ENCODE measurements around the gene CHAF1B.
A peak's percentile ranks its signal among the peaks of the same experiment; 100 is the strongest.

CHAF1B gene

DNA sequence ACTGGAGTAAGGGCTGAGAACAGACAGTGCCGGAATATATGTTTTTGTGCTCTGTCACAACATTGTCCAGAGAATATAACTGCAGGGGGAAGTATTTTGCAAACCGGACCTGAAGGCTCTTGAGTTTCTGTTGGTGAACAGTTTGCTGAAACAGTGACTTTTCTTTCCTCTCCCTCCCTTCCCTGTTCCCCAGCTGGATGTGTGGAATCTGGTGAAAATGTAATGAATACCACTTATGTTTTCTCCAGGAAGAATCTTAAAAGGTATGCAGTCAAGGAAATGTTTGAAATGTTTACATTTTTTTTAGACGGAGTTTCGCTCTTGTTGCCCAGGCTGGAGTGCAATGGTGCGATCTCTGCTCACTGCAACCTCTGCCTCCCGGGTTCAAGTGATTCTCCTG, 23.4 kb downstream of the CHAF1B start:
- H3K36me3 ChIP-seq: peaks cover 23% of the 10 kb centered on the region
- H3K27me3 ChIP-seq: no peaks in the 10 kb centered on the region
- no peaks in the 10 kb centered on the region for H3K4me1 ChIP-seq
- H3K4me3 ChIP-seq (ENCODE audit: low read depth, low read length): no peak overlapping the region
- TF ChIP-seq, protein P1, sequence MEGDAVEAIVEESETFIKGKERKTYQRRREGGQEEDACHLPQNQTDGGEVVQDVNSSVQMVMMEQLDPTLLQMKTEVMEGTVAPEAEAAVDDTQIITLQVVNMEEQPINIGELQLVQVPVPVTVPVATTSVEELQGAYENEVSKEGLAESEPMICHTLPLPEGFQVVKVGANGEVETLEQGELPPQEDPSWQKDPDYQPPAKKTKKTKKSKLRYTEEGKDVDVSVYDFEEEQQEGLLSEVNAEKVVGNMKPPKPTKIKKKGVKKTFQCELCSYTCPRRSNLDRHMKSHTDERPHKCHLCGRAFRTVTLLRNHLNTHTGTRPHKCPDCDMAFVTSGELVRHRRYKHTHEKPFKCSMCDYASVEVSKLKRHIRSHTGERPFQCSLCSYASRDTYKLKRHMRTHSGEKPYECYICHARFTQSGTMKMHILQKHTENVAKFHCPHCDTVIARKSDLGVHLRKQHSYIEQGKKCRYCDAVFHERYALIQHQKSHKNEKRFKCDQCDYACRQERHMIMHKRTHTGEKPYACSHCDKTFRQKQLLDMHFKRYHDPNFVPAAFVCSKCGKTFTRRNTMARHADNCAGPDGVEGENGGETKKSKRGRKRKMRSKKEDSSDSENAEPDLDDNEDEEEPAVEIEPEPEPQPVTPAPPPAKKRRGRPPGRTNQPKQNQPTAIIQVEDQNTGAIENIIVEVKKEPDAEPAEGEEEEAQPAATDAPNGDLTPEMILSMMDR (IDR thresholded peaks at IDR 0.05; ENCODE audit: low read depth, low read length): no peak
- DNase-seq: no peak
- no peaks in the 10 kb centered on the region for H3K9me3 ChIP-seq

DNA sequence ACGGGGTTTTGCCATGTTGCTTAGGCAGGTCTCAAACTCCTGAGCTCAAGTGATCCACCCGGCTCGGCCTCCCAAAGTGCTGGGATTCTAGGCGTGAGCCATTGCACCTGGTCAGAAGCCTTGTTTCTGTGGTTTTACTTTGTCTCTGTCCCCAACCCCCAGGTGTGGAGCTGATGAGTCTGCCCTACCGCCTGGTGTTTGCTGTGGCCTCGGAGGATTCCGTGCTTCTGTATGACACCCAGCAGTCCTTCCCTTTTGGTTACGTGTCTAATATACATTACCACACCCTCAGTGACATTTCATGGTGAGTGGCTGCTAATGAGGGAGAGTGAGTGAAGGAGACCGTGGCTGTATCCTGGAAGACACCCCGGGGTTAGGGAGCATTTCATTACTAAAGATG, 26.1 kb downstream of the CHAF1B start:
- Histone ChIP-seq H3K4me1 (no peaks in the 10 kb centered on the region), H3K9me3 (no peaks in the 10 kb centered on the region), H3K4me3 (ENCODE audit: low read depth, low read length) (no peak overlapping the region), H3K27me3 (no peaks in the 10 kb centered on the region), H3K36me3 (peaks cover 24% of the 10 kb centered on the region)
- TF ChIP-seq, protein P1 (IDR thresholded peaks at IDR 0.05; ENCODE audit: low read depth, low read length): no peak
- DNase-seq: no peak

DNA sequence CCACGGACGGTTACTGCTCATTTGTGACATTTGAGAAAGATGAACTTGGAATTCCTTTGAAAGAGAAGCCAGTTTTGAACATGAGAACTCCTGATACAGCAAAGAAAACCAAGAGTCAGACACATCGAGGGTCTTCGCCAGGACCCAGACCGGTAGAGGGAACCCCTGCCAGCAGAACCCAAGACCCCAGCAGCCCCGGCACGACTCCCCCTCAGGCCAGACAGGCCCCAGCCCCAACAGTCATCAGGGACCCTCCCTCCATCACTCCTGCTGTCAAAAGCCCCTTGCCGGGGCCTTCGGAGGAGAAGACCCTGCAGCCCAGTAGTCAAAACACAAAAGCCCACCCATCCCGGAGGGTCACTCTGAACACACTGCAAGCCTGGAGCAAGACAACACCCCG, 27.7 kb downstream of the CHAF1B start:
- Histone ChIP-seq H3K4me3 (ENCODE audit: low read depth, low read length) (no peak overlapping the region), H3K36me3 (peaks cover 26% of the 10 kb centered on the region), H3K9me3 (no peaks in the 10 kb centered on the region), H3K4me1 (no peaks in the 10 kb centered on the region), H3K27me3 (no peaks in the 10 kb centered on the region)
- TF ChIP-seq, protein P1 (IDR thresholded peaks at IDR 0.05; ENCODE audit: low read depth, low read length): no peak
- DNase-seq: no peak

DNA sequence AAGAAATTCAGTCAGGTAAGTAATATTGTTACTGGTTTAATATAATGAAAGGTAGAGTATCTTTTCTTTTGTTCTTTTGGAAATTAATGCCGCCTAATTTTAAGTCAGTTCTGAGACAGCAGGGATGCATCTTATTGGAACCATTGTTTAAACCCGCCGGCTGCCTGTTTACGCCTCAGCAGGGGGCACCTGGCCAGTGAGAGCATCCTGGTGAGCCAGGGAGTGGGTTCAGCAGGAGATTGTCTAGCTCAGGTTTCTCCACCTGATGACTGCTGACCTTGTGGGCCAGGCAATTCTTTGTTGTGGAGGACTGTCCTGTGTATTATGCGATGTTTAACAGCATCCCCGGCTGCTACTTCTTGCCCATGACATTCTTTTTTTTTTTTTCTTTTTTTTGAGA, 30.2 kb downstream of the CHAF1B start:
- no peak for DNase-seq
- TF ChIP-seq, protein P1 (IDR thresholded peaks at IDR 0.05; ENCODE audit: low read depth, low read length): no peak
- Histone ChIP-seq H3K27me3 (no peaks in the 10 kb centered on the region), H3K9me3 (no peaks in the 10 kb centered on the region), H3K4me3 (ENCODE audit: low read depth, low read length) (no peak overlapping the region), H3K36me3 (peaks cover 16% of the 10 kb centered on the region), H3K4me1 (no peaks in the 10 kb centered on the region)

DNA sequence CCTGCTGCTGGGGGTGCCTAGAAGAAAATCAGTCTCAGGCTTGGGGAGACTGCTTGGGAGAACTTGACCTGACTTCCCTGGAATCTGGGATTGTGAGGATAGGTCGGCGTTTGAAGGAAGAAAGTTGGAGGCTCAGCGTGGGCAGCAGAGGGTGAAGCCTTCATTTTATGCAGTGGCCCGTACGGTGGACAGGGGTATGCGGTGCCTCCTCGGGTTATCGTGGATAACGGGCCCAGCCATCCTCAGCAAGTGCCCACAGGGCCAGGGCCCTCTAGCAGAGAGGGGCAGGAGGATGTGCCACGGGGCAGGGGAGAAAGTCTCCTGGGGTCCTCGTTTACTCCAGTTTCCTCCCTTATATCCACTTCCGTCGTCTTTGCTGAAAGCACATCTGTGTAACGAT, 34.0 kb downstream of the CHAF1B start:
- Histone ChIP-seq H3K36me3 (peaks cover 6% of the 10 kb centered on the region; the same call in 1 of the 2 replicates), H3K4me3 (ENCODE audit: low read depth, low read length) (no peak overlapping the region), H3K4me1 (no peaks in the 10 kb centered on the region; the same call in 1 of the 2 replicates), H3K27me3 (no peaks in the 10 kb centered on the region), H3K9me3 (no peaks in the 10 kb centered on the region)
- TF ChIP-seq, protein P1 (IDR thresholded peaks at IDR 0.05; ENCODE audit: low read depth, low read length): no peak
- DNase-seq: no peak

DNA sequence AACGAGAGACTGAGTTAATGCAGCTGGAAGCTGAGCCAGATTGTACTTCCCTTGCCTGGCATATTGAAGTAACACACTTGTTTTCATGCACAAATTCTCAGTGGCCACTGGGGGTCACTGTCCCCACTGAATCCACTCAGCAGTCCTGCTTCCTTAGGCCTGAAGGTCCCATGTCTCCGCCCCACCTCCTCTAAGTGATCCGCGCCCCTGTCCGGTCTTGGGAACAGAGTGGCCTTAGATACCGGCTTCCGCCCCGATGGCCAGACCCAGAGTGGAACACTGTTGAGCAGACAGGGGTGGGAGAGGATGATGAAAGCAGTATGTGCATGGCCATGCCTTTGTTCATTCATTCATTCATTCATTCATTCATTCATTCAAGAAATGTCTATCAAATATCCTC, 34.8 kb downstream of the CHAF1B start:
- H3K4me3 ChIP-seq (ENCODE audit: low read depth, low read length): no peak overlapping the region
- peak; percentile 80 for DNase-seq
- H3K36me3 ChIP-seq: peaks cover 6% of the 10 kb centered on the region; the same call in 1 of the 2 replicates
- no peaks in the 10 kb centered on the region; the same call in 1 of the 2 replicates for H3K4me1 ChIP-seq
- H3K9me3 ChIP-seq: no peaks in the 10 kb centered on the region
- TF ChIP-seq, protein P1 (IDR thresholded peaks at IDR 0.05; ENCODE audit: low read depth, low read length): peak; percentile 88
- H3K27me3 ChIP-seq: no peaks in the 10 kb centered on the region
